Colonic mucosa (tissue), 4 donors: Measurements from ENCODE around the gene CD83. TPM values are rescaled to one million over a fixed set of nuclear protein-coding genes. Genes with fewer than 3 reads are reported as not detected.
"Not testable (repeated sequence)": the region's sequence is repeated elsewhere in the genome, so short reads cannot be mapped to it uniquely, and the experiment has no call there.

Source experiments
- DNase-seq: peaks from one replicate; pipeline ENCODE4 v3.0.0-alpha.2; 2020
- H3K27ac ChIP-seq: fragments of 200-600 bp; one replicate; pipeline ENCODE4 v1.8.0; 2021
- H3K27me3 ChIP-seq: fragments of 200-600 bp; one replicate; pipeline ENCODE4 v1.8.0; 2021
- H3K36me3 ChIP-seq: fragments of 200-600 bp; one replicate; pipeline ENCODE4 v1.8.0; 2021
- H3K4me1 ChIP-seq: fragments of 200-600 bp; one replicate; pipeline ENCODE4 v1.8.0; 2021; ENCODE audit warnings: mild to moderate bottlenecking
- H3K4me3 ChIP-seq: fragments of 200-600 bp; one replicate; pipeline ENCODE4 v1.8.0; 2021
- H3K9ac ChIP-seq, 2 donors: one replicate each; pipeline ENCODE4 v1.7.0; 2013; ENCODE audit warnings: control low read depth in 2 of 2, low read depth in 2 of 2, low read length in 2 of 2
- H3K9me3 ChIP-seq: fragments of 200-600 bp; one replicate; pipeline ENCODE4 v1.8.0; 2021
- CTCF ChIP-seq: fragments of 200-600 bp; IDR thresholded peaks from one replicate; pipeline ENCODE4 v1.8.0; 2022; ENCODE audit warnings: antibody characterized with exemption, mild to moderate bottlenecking
- intact Hi-C: fragments of 100-400 bp; cut with DNase I; formaldehyde crosslinking; loops from one replicate; pipeline ENCODE4 v1.14.1; 2022
- total RNA-seq, 2 donors: library from RNA; stranded (reverse); fragmentation: NEBNext Ultra II Directional in 1 of 2; extraction: Animal tissue kit (Norgen Biotek cat#: 25700) in 1 of 2; gene quantifications; one replicate each; pipeline ENCODE4 v1.2.1, GENCODE V29; 2021
- donor health status: healthy.
- donor health status: DM: no; HTN: no; CAD: no.
- donor health status: DM: no; HTN: no; CAD: no.

The CD83 gene
- total RNA-seq, 2 donors from 2014 or later: 2.8 TPM

- no peaks in the 10 kb centered on the region for H3K36me3 ChIP-seq
- H3K27me3 ChIP-seq: no peaks in the 10 kb centered on the region
- intact Hi-C loops: no loop called here
- no peak for DNase-seq
- TF ChIP-seq CTCF: no peak
- no peaks in the 10 kb centered on the region for H3K9me3 ChIP-seq
- H3K9ac ChIP-seq: no peak overlapping the region
- no peak overlapping the region for H3K4me3 ChIP-seq
- H3K4me1 ChIP-seq: no peaks in the 10 kb centered on the region
- H3K27ac ChIP-seq: no peak overlapping the region
Observed at GRCh38 chr6:14149053-14149738, 31.6 kb downstream of the CD83 start.

GRCh38 chr6:14149739-14150130 is 32.2 kb downstream of the CD83 start:
- H3K27me3 ChIP-seq: no peaks in the 10 kb centered on the region
- H3K4me1 ChIP-seq: no peaks in the 10 kb centered on the region
- H3K9ac ChIP-seq: no peak overlapping the region
- no peak overlapping the region for H3K4me3 ChIP-seq
- H3K27ac ChIP-seq: no peak overlapping the region
- intact Hi-C loops: no loop called here
- no peak for DNase-seq
- H3K36me3 ChIP-seq: no peaks in the 10 kb centered on the region
- no peak for TF ChIP-seq CTCF
- H3K9me3 ChIP-seq: no peaks in the 10 kb centered on the region

GRCh38 chr6:14151300-14151699 is 33.7 kb downstream of the CD83 start:
- H3K4me3 ChIP-seq, H3K9me3 ChIP-seq, H3K36me3 ChIP-seq, H3K27ac ChIP-seq, intact Hi-C loops, DNase-seq, H3K27me3 ChIP-seq, H3K4me1 ChIP-seq, H3K9ac ChIP-seq: not testable (repeated sequence)

- no peak for DNase-seq
- Histone ChIP-seq H3K27me3 (no peaks in the 10 kb centered on the region), H3K36me3 (no peaks in the 10 kb centered on the region), H3K9me3 (no peaks in the 10 kb centered on the region), H3K9ac (no peak overlapping the region), H3K4me3 (no peak overlapping the region), H3K27ac (no peak overlapping the region), H3K4me1 (no peaks in the 10 kb centered on the region)
- TF ChIP-seq CTCF: no peak
- intact Hi-C loops: no loop called here
Observed at GRCh38 chr6:14151773-14152172, 34.2 kb downstream of the CD83 start.

GRCh38 chr6:14153228-14153627 is 35.7 kb downstream of the CD83 start:
- H3K4me3 ChIP-seq: no peak overlapping the region
- no peaks in the 10 kb centered on the region for H3K36me3 ChIP-seq
- DNase-seq: no peak
- TF ChIP-seq CTCF: no peak
- H3K9me3 ChIP-seq: no peaks in the 10 kb centered on the region
- no peaks in the 10 kb centered on the region for H3K4me1 ChIP-seq
- H3K9ac ChIP-seq: no peak overlapping the region
- no peak overlapping the region for H3K27ac ChIP-seq
- H3K27me3 ChIP-seq: no peaks in the 10 kb centered on the region
- intact Hi-C loops: no loop called here

GRCh38 chr6:14159090-14159489 is 41.5 kb downstream of the CD83 start:
- intact Hi-C loops: no loop called here
- Histone ChIP-seq H3K27me3 (no peaks in the 10 kb centered on the region), H3K4me3 (no peak overlapping the region), H3K27ac (no peak overlapping the region), H3K4me1 (no peaks in the 10 kb centered on the region), H3K36me3 (no peaks in the 10 kb centered on the region), H3K9ac (no peak overlapping the region), H3K9me3 (no peaks in the 10 kb centered on the region)
- no peak for DNase-seq
- TF ChIP-seq CTCF: no peak
